Stimulated activated CD4-positive, alpha-beta T cell treated with anti-CD3 and anti-CD28 coated beads, Interleukin-2, amount 100 ng/mL, for 48 hours (primary cell): ENCODE results near the gene SGMS1.
"Not testable (repeated sequence)": the region's sequence is repeated elsewhere in the genome, so short reads cannot be mapped to it uniquely, and the experiment has no call there.

Experiments used
- DNase-seq, 2 donors: peaks; one replicate each; pipeline ENCODE4 v3.0.0-alpha.2; 2020

SGMS1 gene

GRCh38 chr10:50554376-50554994 lies 69.3 kb downstream of the SGMS1 start:
- no peak for DNase-seq

- no peak for DNase-seq
These were observed 70.8 kb downstream of the SGMS1 start for GRCh38 chr10:50552771-50553535.

GRCh38 chr10:50552308-50552707 lies 71.4 kb downstream of the SGMS1 start:
- no peak for DNase-seq

GRCh38 chr10:50551894-50552293 lies 71.9 kb downstream of the SGMS1 start:
- no peak for DNase-seq

GRCh38 chr10:50550291-50550839 lies 73.4 kb downstream of the SGMS1 start:
- DNase-seq, result no peak

GRCh38 chr10:50549186-50549585 lies 74.6 kb downstream of the SGMS1 start:
- not testable (repeated sequence) for DNase-seq

GRCh38 chr10:50548481-50548880 lies 75.3 kb downstream of the SGMS1 start:
- DNase-seq, result not testable (repeated sequence)

GRCh38 chr10:50546287-50546686 lies 77.5 kb downstream of the SGMS1 start:
- not testable (repeated sequence) for DNase-seq

GRCh38 chr10:50545846-50546245 lies 77.9 kb downstream of the SGMS1 start:
- DNase-seq, result no peak

GRCh38 chr10:50544857-50545429 lies 78.8 kb downstream of the SGMS1 start:
- DNase-seq, result no peak

- DNase-seq, result no peak
These were observed 79.5 kb downstream of the SGMS1 start for GRCh38 chr10:50544095-50544856.

- DNase-seq, result no peak
These were observed 80.9 kb downstream of the SGMS1 start for GRCh38 chr10:50542871-50543270.

- DNase-seq, result no peak
These were observed 81.8 kb downstream of the SGMS1 start for GRCh38 chr10:50541921-50542320.

GRCh38 chr10:50541317-50541716 lies 82.4 kb downstream of the SGMS1 start:
- no peak for DNase-seq

GRCh38 chr10:50540826-50541122 lies 83.0 kb downstream of the SGMS1 start:
- no peak for DNase-seq

- peak in 1 of 2 donors; percentile 27 for DNase-seq
These were observed 83.5 kb downstream of the SGMS1 start for GRCh38 chr10:50540069-50540825.

GRCh38 chr10:50538555-50539398 lies 85.0 kb downstream of the SGMS1 start:
- DNase-seq, result no peak

- no peak for DNase-seq
These were observed 87.0 kb downstream of the SGMS1 start for GRCh38 chr10:50536617-50537240.

GRCh38 chr10:50534748-50535376 lies 88.9 kb downstream of the SGMS1 start:
- DNase-seq, result not testable (repeated sequence)

GRCh38 chr10:50533296-50533695 lies 90.5 kb downstream of the SGMS1 start:
- DNase-seq, result no peak
